Measurements from ENCODE around the gene RPTOR. TPM values are rescaled to one million over a fixed set of nuclear protein-coding genes. Genes with fewer than 3 reads are reported as not detected.

The RPTOR gene
- total and polyA plus RNA-seq, 12 donors: 7.9 to 30.3 (median 25.6) TPM

DNA sequence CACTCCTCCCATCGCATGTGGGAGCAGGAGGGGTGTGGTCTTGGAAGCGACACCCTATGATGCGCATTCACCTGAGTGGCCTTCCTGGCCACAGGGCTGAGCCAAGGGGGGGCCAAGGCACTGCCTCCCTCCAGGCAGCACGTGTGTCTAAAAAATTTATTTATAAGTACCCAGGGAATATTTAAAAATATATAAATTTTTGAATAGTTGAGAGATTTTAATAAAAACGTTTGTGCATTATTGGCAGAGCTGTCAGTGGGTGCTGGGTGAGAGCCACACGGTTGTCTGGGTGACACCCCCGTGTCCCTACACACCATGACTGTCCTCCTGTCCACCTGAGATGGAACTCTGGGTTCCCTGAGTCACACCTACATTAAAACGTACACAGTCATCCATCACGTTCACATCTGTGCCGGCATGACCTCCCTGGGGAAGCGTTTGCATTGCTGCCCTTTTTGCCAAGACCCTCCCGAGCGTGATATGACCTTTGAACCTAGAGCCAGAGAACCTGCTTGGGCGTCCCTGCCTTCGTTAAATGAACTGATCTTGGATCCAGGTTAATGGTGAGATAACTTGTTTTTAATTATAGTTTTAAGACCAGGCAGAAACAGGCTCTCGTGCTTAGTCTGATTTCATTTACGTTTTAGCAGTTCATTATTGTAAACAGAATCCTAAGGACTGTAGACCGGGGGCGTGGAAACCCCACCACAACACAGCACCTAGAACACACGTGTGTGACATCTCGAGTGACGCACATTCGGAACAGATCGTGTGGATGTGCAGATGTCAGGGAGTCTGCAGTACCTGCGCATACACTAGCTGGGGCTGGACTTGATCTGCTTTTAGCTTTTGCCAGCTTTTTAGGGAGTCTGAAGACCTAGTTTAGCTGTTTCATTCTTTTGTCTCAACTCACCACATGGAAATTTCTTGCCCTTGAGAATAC is 254.2 kb downstream of the RPTOR start:
- WGBS, 2 donors: 92 to 93% methylated on average over 25 of the region's 25 CpGs
- no peak overlapping the region for H3K4me3 ChIP-seq
- H3K4me1 ChIP-seq: peaks cover 0 to 9% (median 7%) of the 10 kb centered on the region in 9 donors
- no peak for TF ChIP-seq CTCF (IDR thresholded peaks at IDR 0.05)
- H3K9me3 ChIP-seq: no peaks in the 10 kb centered on the region
- no peak overlapping the region for H3K27ac ChIP-seq
- H3K36me3 ChIP-seq: peaks cover 0 to 12% (median 0%) of the 10 kb centered on the region in 9 donors
- H3K27me3 ChIP-seq: no peaks in the 10 kb centered on the region
- intact Hi-C loops (cut with DNase I): no loop called here
- ATAC-seq (no peak), DNase-seq (no peak)

DNA sequence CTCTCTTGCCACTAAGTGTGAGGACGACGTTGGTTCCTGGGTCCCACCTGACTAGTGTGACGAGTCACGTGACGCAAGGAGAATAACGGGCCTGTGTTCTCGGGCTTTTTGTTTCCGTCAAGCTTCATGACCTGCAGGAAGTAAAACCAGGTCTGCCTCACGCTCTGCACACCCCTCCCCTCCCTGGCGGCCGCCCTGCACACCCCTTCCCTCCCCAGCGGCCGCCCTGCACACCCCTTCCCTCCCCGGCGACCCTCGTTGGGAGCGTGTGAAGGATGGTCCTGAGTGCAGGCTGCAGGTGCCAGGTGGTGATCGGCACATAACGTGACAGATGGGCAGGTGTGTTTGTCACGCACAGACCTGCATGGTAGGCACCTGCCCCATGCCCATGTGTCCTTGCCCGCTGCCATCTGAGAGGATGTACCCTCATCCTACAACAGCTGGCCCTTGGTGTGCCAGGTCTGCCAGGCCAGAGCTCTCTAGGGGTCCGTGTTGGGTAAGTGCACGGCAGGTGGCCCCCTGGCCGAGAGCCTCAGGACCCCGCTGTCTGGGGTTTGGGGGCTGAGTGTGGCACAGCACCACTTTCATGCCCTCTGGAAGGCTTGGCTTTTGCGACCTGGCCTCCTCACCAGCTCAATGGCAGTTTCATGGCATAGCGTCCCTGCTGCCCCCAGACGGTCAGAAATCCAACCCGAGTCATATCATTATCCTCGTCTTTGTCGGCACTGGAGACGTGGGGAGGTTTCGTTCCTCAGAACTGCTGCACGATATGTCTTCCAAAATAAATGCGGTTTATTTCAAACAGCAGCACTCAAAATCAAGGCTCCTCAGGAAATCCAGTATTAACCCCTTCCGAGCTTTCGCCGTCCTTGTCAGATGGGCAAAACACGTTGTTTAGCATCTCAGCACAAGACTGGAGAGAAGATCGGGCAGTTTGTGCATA is 255.2 kb downstream of the RPTOR start:
- 90 to 92% methylated on average over 40 of the region's 40 CpGs for WGBS, 2 donors
- DNase-seq (no peak), ATAC-seq (no peak)
- Histone ChIP-seq H3K4me3 (no peak overlapping the region), H3K27ac (no peak overlapping the region), H3K4me1 (peaks cover 0 to 9% (median 7%) of the 10 kb centered on the region in 9 donors), H3K36me3 (peaks cover 0 to 12% (median 0%) of the 10 kb centered on the region in 9 donors), H3K27me3 (no peaks in the 10 kb centered on the region), H3K9me3 (no peaks in the 10 kb centered on the region)
- intact Hi-C loops (cut with DNase I): no loop called here
- no peak for TF ChIP-seq CTCF (IDR thresholded peaks at IDR 0.05)

DNA sequence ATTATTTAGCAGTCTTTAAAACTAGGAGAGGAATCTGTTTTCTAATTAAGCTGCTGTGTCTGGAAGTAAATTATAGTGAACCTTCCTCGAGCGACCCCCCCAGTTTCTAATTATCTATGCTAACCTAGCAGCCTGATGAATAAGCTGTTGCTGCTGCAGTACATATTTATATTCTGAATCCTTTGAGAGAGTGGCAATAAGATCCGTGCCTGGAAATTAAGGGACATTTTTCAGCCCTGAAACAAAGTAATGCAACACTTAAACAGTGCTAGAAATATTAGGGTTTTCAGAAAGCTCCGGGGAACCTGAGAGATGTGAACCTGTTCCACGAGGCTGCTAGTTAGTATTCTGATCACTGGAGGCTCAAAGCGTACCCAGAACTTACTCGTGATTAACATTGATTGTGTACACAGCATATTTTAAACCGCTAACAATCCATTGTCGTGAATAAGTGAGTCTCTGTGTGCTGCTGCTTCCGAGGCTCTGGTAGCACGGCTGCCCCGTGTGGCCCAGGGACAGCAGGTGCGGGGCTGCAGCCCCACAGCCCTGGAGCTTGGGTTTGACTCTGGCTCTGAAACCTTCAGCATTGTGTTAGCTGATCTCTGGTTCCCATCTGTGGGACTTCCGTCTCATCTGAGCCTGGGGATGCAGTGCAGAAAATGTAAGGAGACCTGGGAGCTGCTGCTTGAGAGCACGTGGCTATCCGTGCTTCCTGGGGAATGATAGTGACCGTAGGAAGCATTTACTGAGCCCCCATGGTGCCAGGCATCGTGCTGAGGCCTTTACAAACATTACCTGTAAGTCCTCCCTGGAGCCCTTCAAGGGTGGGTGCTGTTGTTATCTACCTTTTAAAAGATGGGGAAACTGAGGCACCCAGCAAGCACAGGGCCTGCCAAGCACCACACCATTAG is 256.1 kb downstream of the RPTOR start:
- Histone ChIP-seq H3K9me3 (peaks cover 0 to under 1% (median 0%) of the 10 kb centered on the region in 11 donors), H3K27ac (no peak overlapping the region), H3K27me3 (no peaks in the 10 kb centered on the region), H3K36me3 (peaks cover 0 to 12% (median 0%) of the 10 kb centered on the region in 9 donors), H3K4me3 (no peak overlapping the region), H3K4me1 (peaks cover 0 to 8% (median 6%) of the 10 kb centered on the region in 9 donors)
- 95 to 96% methylated on average over 18 of the region's 18 CpGs for WGBS, 2 donors
- DNase-seq (no peak), ATAC-seq (no peak)
- intact Hi-C loops (cut with DNase I): no loop called here
- TF ChIP-seq CTCF (IDR thresholded peaks at IDR 0.05): no peak
